ENCODE measurements around the gene PJA2. TPM values are rescaled to one million over a fixed set of nuclear protein-coding genes. Genes with fewer than 3 reads are reported as not detected.
"Not testable (repeated sequence)": the region's sequence is repeated elsewhere in the genome, so short reads cannot be mapped to it uniquely, and the experiment has no call there.

The PJA2 gene
- polyA plus RNA-seq, 1 donor from 2014 or later, result 142 TPM

DNA sequence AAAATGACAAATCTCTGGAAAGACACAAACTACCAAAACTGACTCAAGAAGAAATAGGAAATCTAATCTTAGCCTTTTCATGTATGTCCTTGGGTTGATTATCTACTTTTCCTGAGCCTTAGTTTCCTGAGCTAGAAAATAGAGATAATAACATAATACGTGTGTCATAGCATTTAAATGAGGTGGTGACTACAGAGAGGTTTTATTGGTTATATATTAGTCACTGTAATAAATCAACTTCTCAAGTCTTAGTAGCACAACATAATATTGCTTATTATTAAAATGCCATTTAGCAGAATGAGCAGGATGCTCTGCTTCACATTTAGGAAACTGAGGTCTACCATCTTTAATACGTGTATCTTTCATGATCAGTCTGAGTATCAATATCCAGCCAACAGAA lies 7.1 kb upstream of the PJA2 start:
- no peak overlapping the region for H3K27ac ChIP-seq (ENCODE audit: low read length)
- no peak overlapping the region for H3K4me2 ChIP-seq (ENCODE audit: low read length)
- no peak overlapping the region for H3K4me3 ChIP-seq (ENCODE audit: low read length)
- H3K9ac ChIP-seq (ENCODE audit: low read length), result no peak overlapping the region
- H3K79me2 ChIP-seq (replicated peaks; ENCODE audit: insufficient read depth, low read length), result no peaks in the 10 kb centered on the region
- no peak overlapping the region for H2AFZ ChIP-seq (ENCODE audit: low read depth, low read length)
- H3K9me2 ChIP-seq (ENCODE audit: insufficient read depth, low read length), result no peaks in the 10 kb centered on the region
- H3K9me3 ChIP-seq (ENCODE audit: low read length), result peaks cover 3% of the 10 kb centered on the region
- H3K27me3 ChIP-seq (ENCODE audit: insufficient read depth, low read depth, low read length), result no peaks in the 10 kb centered on the region
- H4K20me1 ChIP-seq (ENCODE audit: insufficient read depth), result no peaks in the 10 kb centered on the region
- H3F3A ChIP-seq (ENCODE audit: insufficient read depth, low read length, poor library complexity, severe bottlenecking), result no peaks in the 10 kb centered on the region
- no peaks in the 10 kb centered on the region for H3K36me3 ChIP-seq (ENCODE audit: insufficient read depth, low read length)
- TF ChIP-seq TAF1 (IDR thresholded peaks at IDR 0.05; ENCODE audit: low read depth) (no peak), EP300 (conservative IDR thresholded peaks at IDR 0.05; ENCODE audit: poor library complexity, severe bottlenecking) (no peak), SMC3 (conservative IDR thresholded peaks at IDR 0.05; ENCODE audit: poor library complexity) (no peak), EZH2 (IDR thresholded peaks at IDR 0.05; ENCODE audit: borderline replicate concordance, insufficient read depth, low read length, poor library complexity, severe bottlenecking) (no peak), MXI1 (conservative IDR thresholded peaks at IDR 0.05; ENCODE audit: poor library complexity, severe bottlenecking) (no peak), RAD21 (conservative IDR thresholded peaks at IDR 0.05) (no peak), POLR2AphosphoS5 (IDR thresholded peaks at IDR 0.05) (no peak)
- TF ChIP-seq, protein P1, sequence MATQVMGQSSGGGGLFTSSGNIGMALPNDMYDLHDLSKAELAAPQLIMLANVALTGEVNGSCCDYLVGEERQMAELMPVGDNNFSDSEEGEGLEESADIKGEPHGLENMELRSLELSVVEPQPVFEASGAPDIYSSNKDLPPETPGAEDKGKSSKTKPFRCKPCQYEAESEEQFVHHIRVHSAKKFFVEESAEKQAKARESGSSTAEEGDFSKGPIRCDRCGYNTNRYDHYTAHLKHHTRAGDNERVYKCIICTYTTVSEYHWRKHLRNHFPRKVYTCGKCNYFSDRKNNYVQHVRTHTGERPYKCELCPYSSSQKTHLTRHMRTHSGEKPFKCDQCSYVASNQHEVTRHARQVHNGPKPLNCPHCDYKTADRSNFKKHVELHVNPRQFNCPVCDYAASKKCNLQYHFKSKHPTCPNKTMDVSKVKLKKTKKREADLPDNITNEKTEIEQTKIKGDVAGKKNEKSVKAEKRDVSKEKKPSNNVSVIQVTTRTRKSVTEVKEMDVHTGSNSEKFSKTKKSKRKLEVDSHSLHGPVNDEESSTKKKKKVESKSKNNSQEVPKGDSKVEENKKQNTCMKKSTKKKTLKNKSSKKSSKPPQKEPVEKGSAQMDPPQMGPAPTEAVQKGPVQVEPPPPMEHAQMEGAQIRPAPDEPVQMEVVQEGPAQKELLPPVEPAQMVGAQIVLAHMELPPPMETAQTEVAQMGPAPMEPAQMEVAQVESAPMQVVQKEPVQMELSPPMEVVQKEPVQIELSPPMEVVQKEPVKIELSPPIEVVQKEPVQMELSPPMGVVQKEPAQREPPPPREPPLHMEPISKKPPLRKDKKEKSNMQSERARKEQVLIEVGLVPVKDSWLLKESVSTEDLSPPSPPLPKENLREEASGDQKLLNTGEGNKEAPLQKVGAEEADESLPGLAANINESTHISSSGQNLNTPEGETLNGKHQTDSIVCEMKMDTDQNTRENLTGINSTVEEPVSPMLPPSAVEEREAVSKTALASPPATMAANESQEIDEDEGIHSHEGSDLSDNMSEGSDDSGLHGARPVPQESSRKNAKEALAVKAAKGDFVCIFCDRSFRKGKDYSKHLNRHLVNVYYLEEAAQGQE (IDR thresholded peaks at IDR 0.05; ENCODE audit: borderline replicate concordance), result no peak
- TF ChIP-seq, protein P2, sequence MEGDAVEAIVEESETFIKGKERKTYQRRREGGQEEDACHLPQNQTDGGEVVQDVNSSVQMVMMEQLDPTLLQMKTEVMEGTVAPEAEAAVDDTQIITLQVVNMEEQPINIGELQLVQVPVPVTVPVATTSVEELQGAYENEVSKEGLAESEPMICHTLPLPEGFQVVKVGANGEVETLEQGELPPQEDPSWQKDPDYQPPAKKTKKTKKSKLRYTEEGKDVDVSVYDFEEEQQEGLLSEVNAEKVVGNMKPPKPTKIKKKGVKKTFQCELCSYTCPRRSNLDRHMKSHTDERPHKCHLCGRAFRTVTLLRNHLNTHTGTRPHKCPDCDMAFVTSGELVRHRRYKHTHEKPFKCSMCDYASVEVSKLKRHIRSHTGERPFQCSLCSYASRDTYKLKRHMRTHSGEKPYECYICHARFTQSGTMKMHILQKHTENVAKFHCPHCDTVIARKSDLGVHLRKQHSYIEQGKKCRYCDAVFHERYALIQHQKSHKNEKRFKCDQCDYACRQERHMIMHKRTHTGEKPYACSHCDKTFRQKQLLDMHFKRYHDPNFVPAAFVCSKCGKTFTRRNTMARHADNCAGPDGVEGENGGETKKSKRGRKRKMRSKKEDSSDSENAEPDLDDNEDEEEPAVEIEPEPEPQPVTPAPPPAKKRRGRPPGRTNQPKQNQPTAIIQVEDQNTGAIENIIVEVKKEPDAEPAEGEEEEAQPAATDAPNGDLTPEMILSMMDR (IDR thresholded peaks at IDR 0.05; ENCODE audit: poor library complexity, severe bottlenecking), result no peak

DNA sequence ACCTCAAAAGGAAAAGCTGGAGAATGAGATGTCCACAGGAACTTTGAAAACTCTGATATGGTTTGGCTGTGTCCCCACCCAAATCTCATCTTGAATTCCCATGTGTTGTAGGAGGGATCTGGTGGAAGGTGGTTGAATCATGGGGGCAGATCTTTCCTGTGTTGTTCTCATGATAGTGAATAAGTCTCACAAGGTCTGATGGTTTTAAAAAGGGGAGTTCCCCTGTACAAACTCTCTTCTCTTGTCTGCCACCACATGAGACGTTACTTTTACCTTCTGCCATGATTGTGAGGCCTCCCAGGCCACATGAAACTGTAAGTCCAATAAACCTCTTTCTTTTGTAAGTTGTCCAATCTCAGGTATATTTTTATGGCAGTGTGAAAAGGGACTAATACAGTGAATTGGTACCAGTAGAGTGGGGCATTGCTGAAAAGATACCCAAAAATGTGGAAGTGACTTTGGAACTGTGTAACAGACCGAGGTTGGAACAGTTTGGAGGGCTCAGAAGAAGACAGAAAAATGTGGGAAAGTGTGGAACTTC lies 4.2 kb upstream of the PJA2 start:
- H3K4me3 ChIP-seq (ENCODE audit: low read length); H3K4me2 ChIP-seq (ENCODE audit: low read length); H3K36me3 ChIP-seq (ENCODE audit: insufficient read depth, low read length); H3K27me3 ChIP-seq (ENCODE audit: insufficient read depth, low read depth, low read length); H4K20me1 ChIP-seq (ENCODE audit: insufficient read depth); H3F3A ChIP-seq (ENCODE audit: insufficient read depth, low read length, poor library complexity, severe bottlenecking); H3K9ac ChIP-seq (ENCODE audit: low read length); H2AFZ ChIP-seq (ENCODE audit: low read depth, low read length); H3K9me3 ChIP-seq (ENCODE audit: low read length); H3K79me2 ChIP-seq (replicated peaks; ENCODE audit: insufficient read depth, low read length); H3K9me2 ChIP-seq (ENCODE audit: insufficient read depth, low read length): not testable (repeated sequence)
- H3K27ac ChIP-seq (ENCODE audit: low read length), result peak overlapping the region; percentile 32

DNA sequence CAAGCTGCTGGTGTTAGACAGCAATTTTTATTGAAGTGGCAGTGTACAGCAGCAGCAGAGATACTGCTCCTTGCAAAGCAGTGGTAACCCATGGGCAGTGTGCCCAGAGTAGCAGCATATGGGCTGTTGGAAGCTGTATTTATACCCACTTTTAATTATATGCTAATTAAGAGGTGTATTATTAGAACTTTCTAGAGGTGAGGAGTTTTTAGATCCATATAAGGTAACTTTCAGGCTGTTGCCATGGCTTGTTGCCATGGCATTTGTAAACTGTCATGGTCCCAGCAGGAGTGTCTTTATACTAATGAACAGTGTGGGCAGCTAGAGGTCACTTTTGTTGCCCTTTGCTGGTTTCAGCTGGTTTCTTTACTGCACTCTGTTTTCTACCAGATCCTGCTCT lies 3.7 kb upstream of the PJA2 start:
- Histone ChIP-seq H3K27me3 (ENCODE audit: insufficient read depth, low read depth, low read length) (no peaks in the 10 kb centered on the region), H4K20me1 (ENCODE audit: insufficient read depth) (no peaks in the 10 kb centered on the region), H3K9me2 (ENCODE audit: insufficient read depth, low read length) (no peaks in the 10 kb centered on the region), H3K9me3 (ENCODE audit: low read length) (peaks cover 3% of the 10 kb centered on the region), H3F3A (ENCODE audit: insufficient read depth, low read length, poor library complexity, severe bottlenecking) (no peaks in the 10 kb centered on the region), H3K4me2 (ENCODE audit: low read length) (no peak overlapping the region), H3K4me3 (ENCODE audit: low read length) (no peak overlapping the region), H3K9ac (ENCODE audit: low read length) (no peak overlapping the region), H3K27ac (ENCODE audit: low read length) (peak overlapping the region; percentile 42), H3K79me2 (replicated peaks; ENCODE audit: insufficient read depth, low read length) (peaks cover 7% of the 10 kb centered on the region), H3K36me3 (ENCODE audit: insufficient read depth, low read length) (no peaks in the 10 kb centered on the region), H2AFZ (ENCODE audit: low read depth, low read length) (no peak overlapping the region)
- TF ChIP-seq POLR2AphosphoS5 (IDR thresholded peaks at IDR 0.05), result no peak
- TF ChIP-seq EP300 (conservative IDR thresholded peaks at IDR 0.05; ENCODE audit: poor library complexity, severe bottlenecking), result peak; percentile 16
